NOMO-1 (cell line): Measurements from ENCODE around the gene OOSP4A.
"Not testable (repeated sequence)": the region's sequence is repeated elsewhere in the genome, so short reads cannot be mapped to it uniquely, and the experiment has no call there.

ENCODE experiments used
- DNase-seq, 2 experiments: peaks; one replicate each; lab custom pipeline; 2025; ENCODE audit not compliant: unreplicated experiment in 2 of 2; lab: John Stamatoyannopoulos, UW

Gene OOSP4A

DNA sequence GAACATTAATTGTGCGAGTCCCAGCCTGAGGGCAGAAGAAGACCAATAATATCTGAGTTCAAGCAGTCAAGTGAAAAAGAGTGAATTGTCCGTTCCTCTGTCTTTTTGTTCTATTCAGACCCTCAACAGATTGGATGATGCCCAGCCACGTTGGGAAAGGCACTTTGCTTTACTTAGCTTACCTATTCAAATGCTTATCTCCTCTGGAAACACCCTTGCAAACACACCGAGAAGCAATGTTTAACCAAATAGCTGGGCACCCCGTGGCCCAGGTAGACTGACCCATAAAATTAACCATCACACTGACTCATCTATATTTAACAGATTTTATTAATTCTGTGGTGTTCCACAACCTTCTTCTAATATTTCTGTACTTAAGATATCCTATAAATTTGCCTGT, 9.3 kb downstream of the OOSP4A start:
- no peak for DNase-seq

DNA sequence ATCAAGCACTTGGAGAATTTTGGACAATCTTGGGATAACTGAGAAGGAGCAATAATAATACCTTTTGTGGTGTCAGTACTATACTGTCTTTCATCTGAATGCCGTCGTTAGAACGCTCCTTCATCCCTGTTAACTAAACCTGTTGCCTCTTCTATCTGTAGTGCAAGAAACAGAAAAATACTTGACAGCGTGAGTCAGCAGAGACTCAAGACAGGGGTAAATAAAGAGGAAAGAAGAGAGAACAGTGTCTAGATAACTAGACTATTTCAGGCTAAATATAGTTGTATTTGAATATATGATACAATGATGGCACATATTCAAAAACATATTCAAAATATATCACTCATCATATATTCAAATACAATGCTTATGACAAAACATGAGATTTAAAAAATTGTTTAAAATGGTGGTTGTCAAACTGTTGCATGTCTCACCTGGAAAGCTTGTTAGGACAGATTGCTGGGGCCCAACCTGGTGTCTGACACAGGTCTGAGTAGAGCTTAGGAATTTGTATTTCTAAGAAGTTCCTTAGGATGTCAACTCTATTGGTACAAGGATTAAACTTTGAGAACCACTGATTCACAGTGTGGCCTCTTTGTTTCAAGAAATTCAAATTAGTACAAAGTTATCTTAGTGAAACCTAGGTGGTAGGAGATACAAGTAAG, 17.4 kb downstream of the OOSP4A start:
- no peak for DNase-seq

DNA sequence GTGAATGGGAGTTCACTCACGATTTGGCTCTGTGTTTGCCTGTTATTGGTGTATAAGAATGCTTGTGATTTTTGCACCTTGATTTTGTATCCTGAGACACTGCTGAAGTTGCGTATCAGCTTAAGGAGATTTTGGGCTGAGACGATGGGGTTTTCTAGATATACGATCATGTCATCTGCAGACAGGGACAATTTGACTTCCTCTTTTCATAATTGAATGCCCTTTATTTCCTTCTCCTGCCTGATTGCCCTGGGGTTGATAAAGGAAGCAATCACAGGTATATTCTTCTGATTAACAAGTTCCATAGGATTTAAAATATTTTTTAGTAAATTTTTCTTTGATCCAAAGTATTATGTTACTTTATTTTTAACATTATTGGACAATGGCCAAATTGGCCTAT, 18.2 kb downstream of the OOSP4A start:
- not testable (repeated sequence) for DNase-seq

DNA sequence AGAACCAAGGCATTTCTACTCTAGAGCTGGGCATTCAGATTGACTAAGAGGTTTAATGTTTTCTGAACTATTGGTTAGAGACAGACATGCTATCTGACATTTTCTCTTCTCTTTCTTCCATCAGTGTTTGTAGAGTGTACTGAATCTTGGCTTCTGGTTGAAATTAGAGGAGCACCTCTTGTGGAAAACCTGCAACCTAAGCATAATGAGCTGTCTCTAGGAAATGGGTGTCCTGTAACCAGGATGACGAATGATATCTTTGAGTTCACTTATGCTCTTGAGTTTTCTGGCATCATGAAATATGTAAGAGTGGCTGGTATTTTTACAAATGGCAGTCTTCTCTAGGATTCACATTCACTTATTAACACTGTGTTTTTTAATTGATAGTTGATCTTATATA, 19.4 kb downstream of the OOSP4A start:
- no peak for DNase-seq

DNA sequence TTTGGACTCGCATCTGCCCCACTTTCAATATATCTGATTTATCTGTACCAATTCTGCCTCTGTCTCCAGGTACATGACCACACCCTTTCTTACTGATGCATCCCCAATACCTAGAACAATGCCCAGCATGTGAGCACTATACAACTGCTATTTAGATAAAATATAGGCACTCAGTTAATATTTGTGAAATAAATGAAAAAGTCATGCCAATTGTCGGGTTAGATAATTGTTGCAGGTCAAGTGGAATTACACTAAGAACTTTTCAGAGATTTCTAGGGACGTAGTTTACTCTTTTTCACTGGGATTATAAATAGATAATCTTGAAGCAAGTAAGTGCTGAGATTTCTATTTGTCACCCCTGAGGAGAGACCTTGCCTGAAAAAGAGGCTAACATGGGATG, 20.5 kb downstream of the OOSP4A start:
- no peak for DNase-seq

DNA sequence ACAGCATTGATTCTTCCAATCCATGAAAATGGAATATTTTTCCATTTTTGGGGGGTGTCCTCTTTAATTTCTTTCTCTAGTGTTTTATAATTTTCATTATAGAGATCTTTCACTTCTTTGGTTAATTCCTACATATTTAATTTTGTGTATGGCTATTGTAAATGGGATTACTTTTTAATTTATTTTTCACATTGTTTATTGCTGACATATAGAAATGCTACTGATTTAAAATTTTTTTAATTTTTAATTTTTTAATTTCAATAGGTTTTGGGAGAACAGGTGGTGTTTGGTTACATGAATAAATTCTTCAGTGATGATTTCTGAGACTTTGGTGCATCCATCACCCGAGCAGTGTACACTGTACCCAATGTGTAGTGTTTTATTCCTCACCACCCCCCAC, 26.6 kb downstream of the OOSP4A start:
- DNase-seq: no peak

DNA sequence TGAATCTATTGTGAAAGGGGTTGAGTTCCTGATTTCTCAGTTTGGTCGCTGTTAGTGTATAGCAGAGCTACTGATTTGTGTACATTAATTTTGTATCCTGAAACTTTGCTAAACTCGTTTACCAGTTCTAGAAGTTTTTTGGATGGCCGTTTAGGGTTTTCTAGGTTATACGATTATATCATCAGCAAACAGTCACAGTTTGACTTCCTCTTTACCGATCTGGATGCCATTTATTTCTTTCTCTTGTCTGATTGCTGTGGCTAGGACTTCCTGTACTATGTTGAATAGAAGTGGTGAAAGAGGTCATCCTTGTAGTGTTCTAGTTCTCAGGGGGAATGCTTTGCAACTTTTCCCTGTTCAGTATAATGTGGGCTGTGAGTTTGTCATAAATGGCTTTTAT, 28.6 kb downstream of the OOSP4A start:
- DNase-seq: peak in 1 of 2 experiments; percentile 2

DNA sequence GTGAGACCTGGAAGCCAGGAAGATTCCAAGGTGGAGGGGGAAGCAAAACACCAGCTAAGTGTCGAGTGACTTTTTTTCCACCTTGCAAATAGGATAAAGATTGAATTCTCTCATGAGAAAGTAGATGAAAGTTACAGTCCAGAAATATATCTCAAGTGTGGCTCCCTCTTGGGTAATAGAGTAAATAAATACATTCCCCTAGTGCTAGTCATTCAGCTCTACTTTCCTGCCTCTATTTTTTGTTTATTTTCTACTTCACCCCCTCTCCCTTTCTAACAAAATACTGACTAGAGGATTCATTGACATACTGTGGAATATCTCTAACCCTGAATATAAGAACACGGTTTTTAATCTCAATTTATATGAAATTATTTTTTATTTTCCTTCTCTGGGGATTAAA, 34.0 kb downstream of the OOSP4A start:
- DNase-seq: no peak

DNA sequence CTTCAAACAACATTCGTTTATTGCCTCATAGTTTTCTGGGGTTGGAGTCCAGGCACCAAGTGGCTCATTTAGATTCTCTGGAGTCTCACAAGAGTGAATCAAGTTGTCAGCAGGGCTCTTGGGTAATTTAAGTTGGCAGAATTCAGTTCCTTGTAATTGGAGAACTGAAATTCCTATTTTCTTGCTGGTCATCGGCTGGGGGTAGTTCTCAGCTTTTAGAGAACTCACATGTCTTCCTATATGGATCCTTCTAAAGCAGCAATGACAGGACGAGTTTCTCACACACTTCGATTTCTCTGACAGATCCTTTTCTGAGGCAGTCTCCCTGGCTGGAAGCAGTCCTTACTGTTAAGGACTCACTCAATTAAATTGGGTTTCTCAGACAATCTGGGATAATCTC, 35.9 kb downstream of the OOSP4A start:
- no peak for DNase-seq

DNA sequence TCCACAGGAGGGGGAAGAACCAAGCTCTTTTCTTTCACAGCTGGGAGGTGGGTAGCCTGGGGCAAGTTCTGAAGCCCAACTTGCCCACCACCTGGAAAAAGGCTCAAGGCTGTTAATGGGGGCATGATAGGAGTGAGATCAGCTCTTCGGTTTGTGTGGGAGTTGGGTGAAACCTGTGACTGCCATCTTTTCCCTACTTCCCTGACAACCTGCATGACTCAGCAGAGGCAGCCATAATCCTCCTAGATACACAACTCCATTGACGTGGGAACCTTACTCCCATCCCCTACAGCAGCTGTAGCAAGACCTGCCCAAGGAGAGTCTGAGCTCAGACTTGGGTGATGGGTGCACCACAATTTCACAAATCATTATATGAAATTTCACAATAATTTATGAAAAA, 39.9 kb downstream of the OOSP4A start:
- no peak for DNase-seq

DNA sequence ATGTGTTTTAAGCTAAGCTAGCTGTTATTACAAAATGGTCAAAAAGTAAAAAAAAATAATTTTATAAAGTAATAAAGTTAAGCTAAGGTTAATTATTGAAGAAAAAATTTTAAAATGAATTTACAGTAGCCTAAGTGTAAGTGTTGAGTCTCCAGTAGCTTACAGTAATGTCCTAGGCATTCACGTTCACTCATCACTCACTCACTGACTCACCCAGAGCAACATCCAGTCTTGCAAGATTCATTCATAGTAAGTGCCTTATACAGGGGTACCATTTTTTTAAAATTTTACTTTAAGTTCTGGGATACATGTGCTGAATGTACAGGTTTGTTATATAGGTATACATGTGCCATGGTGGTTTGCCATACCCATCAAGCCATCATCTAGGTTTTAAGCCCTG, 41.5 kb downstream of the OOSP4A start:
- DNase-seq: no peak

DNA sequence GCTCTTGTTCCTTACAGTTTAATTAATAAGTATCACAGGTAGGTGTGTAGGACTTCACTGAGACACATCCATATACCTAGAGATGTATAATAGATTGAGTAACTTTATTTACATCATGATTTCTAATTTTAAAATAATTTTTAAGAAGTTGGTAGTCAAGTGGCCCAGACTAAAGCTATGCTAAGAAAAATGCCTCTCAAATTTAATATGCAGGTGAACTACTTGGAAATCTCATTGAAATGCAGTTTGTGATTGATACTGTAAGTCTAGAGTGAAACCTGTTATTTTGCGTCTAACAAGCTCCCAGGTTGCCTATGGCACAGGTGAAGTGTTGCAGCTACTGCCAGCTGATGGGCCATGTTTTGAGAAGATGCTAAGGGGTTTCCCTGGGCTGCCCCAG, 53.0 kb downstream of the OOSP4A start, which contains the start of gene OOSP4B:
Gene OOSP4B, plus strand, starts transcription at position 301 of the 400 bp plus-strand sequence.
- no peak for DNase-seq

DNA sequence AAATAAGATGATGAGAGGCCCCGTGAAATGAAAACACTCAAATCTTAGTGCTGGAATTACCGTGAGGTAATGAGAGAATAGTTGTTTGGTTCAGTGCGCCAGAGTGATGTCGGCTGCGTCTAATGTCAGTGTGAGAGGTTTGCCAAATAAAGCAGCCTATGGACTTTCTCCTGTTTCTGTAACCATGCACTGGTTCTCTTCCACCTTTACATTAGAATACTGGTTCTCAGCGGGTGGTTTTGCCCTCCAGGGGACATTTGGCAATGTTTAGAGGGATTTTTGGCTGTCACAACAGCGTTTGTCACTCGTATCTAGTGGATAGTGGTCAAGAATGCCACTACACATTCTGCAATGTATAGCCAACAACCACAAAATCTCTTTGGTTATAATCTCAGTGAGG, 54.2 kb downstream of the OOSP4A start:
- no peak for DNase-seq
